Measurements from ENCODE around the gene RASGRP1.

DNA sequence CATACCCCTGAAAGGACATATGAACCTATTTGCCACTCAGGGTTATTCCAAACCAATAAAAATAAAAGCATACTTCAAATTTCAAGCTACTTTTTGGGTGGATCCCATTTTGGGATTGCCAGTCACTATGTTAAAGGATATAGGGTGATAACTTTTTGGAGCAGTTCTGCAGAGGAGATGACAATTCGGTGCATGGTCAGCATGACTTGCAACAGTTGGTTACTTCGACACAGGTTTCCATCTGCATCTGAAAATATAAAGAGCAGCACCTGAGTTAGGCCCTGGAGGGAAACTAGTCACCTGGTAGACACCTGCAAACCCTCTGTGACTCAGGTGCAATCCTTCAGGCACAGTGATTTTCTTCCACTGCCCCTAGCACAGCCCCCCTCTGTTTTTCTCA lies 38.5 kb downstream of the RASGRP1 start:
- TF ChIP-seq, protein P1, sequence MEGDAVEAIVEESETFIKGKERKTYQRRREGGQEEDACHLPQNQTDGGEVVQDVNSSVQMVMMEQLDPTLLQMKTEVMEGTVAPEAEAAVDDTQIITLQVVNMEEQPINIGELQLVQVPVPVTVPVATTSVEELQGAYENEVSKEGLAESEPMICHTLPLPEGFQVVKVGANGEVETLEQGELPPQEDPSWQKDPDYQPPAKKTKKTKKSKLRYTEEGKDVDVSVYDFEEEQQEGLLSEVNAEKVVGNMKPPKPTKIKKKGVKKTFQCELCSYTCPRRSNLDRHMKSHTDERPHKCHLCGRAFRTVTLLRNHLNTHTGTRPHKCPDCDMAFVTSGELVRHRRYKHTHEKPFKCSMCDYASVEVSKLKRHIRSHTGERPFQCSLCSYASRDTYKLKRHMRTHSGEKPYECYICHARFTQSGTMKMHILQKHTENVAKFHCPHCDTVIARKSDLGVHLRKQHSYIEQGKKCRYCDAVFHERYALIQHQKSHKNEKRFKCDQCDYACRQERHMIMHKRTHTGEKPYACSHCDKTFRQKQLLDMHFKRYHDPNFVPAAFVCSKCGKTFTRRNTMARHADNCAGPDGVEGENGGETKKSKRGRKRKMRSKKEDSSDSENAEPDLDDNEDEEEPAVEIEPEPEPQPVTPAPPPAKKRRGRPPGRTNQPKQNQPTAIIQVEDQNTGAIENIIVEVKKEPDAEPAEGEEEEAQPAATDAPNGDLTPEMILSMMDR (IDR thresholded peaks at IDR 0.05): no peak
- TF ChIP-seq POLR2A (IDR thresholded peaks at IDR 0.05): no peak

Data from testis (tissue), 2 donors.